GM21526 (cell line): ENCODE data around the gene HTATSF1.

ENCODE experiments used
- ATAC-seq: cut with Tn5 transposase; IDR thresholded peaks from one replicate; pipeline ENCODE4 v1.9.1; 2021; ENCODE audit warnings: moderate library complexity; ENCODE audit not compliant: unreplicated experiment, low FRiP score

The HTATSF1 gene

GRCh38 chrX:136497556-136498052, at the start of gene HTATSF1:
TSS of gene HTATSF1 (plus strand) at chrX:136497592. CDS start at chrX:136497685, 93 bp downstream.
- ATAC-seq, result peak; percentile 16

GRCh38 chrX:136447968-136448367, 49.4 kb upstream of the HTATSF1 start:
- ATAC-seq, result no peak

GRCh38 chrX:136450050-136450830, 47.2 kb upstream of the HTATSF1 start:
- no peak for ATAC-seq

GRCh38 chrX:136452614-136453013, 44.8 kb upstream of the HTATSF1 start:
- no peak for ATAC-seq

GRCh38 chrX:136453114-136453513, 44.3 kb upstream of the HTATSF1 start:
- no peak for ATAC-seq

- ATAC-seq, result no peak
Measured at GRCh38 chrX:136453771-136454170, 43.6 kb upstream of the HTATSF1 start.

- ATAC-seq, result no peak
Measured at GRCh38 chrX:136456133-136456532, 41.3 kb upstream of the HTATSF1 start.

- no peak for ATAC-seq
Measured at GRCh38 chrX:136457303-136457917, 40.0 kb upstream of the HTATSF1 start.

GRCh38 chrX:136464589-136464988, 32.8 kb upstream of the HTATSF1 start:
- no peak for ATAC-seq

GRCh38 chrX:136467303-136467702, 30.1 kb upstream of the HTATSF1 start:
- peak; percentile 59 for ATAC-seq

- no peak for ATAC-seq
Measured at GRCh38 chrX:136468391-136469103, 28.8 kb upstream of the HTATSF1 start.

- ATAC-seq, result no peak
Measured at GRCh38 chrX:136473663-136474062, 23.7 kb upstream of the HTATSF1 start.

GRCh38 chrX:136475236-136475635, 22.2 kb upstream of the HTATSF1 start:
- ATAC-seq, result no peak

GRCh38 chrX:136476501-136476900, 20.9 kb upstream of the HTATSF1 start:
- no peak for ATAC-seq

GRCh38 chrX:136477026-136477425, 20.4 kb upstream of the HTATSF1 start:
- no peak for ATAC-seq

- ATAC-seq, result no peak
Measured at GRCh38 chrX:136480383-136480782, 17.0 kb upstream of the HTATSF1 start.

- no peak for ATAC-seq
Measured at GRCh38 chrX:136487647-136488046, 9.7 kb upstream of the HTATSF1 start, which contains the start of gene BRS3. TSS of gene BRS3 (plus strand) at chrX:136487947. CDS start at chrX:136488115, 168 bp downstream.

- ATAC-seq, result no peak
Measured at GRCh38 chrX:136488706-136489105, 8.7 kb upstream of the HTATSF1 start.

- ATAC-seq, result no peak
Measured at GRCh38 chrX:136491832-136492231, 5.6 kb upstream of the HTATSF1 start.

GRCh38 chrX:136493011-136493410, 4.4 kb upstream of the HTATSF1 start:
- ATAC-seq, result no peak

GRCh38 chrX:136495043-136495442, 2.3 kb upstream of the HTATSF1 start:
- ATAC-seq, result no peak
